ENCODE data around the gene SUSD4.

DNA sequence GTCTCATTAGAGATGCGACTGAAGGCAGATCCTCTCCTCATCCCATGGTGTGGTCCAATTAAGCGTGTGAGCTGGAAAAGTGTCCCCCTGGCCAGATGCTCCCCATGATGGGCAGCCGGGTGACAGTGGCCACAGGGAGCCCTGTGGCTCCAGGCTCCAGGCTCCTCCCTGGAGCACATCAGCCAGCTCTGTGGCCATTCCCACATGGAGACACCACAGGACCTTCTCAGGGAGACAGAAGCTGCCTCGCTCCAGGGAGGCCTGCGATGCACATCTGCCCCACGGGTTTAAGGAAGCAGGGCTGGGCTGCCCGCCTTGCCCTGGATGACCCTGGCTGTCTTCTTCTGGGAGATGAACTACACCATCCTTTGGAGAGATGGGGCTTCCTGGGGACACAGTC lies 121.0 kb downstream of the SUSD4 start:
- TF ChIP-seq, protein P1, sequence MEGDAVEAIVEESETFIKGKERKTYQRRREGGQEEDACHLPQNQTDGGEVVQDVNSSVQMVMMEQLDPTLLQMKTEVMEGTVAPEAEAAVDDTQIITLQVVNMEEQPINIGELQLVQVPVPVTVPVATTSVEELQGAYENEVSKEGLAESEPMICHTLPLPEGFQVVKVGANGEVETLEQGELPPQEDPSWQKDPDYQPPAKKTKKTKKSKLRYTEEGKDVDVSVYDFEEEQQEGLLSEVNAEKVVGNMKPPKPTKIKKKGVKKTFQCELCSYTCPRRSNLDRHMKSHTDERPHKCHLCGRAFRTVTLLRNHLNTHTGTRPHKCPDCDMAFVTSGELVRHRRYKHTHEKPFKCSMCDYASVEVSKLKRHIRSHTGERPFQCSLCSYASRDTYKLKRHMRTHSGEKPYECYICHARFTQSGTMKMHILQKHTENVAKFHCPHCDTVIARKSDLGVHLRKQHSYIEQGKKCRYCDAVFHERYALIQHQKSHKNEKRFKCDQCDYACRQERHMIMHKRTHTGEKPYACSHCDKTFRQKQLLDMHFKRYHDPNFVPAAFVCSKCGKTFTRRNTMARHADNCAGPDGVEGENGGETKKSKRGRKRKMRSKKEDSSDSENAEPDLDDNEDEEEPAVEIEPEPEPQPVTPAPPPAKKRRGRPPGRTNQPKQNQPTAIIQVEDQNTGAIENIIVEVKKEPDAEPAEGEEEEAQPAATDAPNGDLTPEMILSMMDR (IDR thresholded peaks at IDR 0.05), result no peak
- TF ChIP-seq POLR2A (IDR thresholded peaks at IDR 0.05), result no peak
- no peak for TF ChIP-seq POLR2AphosphoS5 (IDR thresholded peaks at IDR 0.05; ENCODE audit: insufficient read depth in 1 of 2, low read depth in 1 of 2)
